WTC11 (cell line): Measurements from ENCODE around the gene RSPH1. TPM values are rescaled to one million over a fixed set of nuclear protein-coding genes. Genes with fewer than 3 reads are reported as not detected.

Experiments
- ATAC-seq: fragments of 200-7000 bp; cut with Tn5 transposase; 2 replicates; pipeline ENCODE4 v1.10.0; 2021; ENCODE audit warnings: mild to moderate bottlenecking, moderate library complexity
- CTCF ChIA-PET: fragments of 300-600 bp; sonication (Branson Sonifier 250); formaldehyde crosslinking; loops from one replicate; lab custom pipeline; 2021; ENCODE audit warnings: antibody characterized with exemption; lab: Charles Lee
- POLR2A ChIA-PET: fragments of 350-600 bp; sonication (Branson Sonifier 250); formaldehyde crosslinking; loops from one replicate; lab custom pipeline; 2021; ENCODE audit warnings: antibody characterized with exemption; lab: Charles Lee
- DNase-seq: peaks from one replicate; pipeline ENCODE4 v3.0.0; 2021; ENCODE audit warnings: low spot score
- H3K27ac Mint-ChIP-seq: 2 replicates; pipeline ENCODE4 v1.8.0; 2021; ENCODE audit warnings: mixed read lengths
- H3K27me3 Mint-ChIP-seq: 2 replicates; pipeline ENCODE4 v1.8.0; 2021; ENCODE audit warnings: low read depth, mild to moderate bottlenecking, moderate library complexity, mixed read lengths
- H3K36me3 Mint-ChIP-seq: 2 replicates; pipeline ENCODE4 v1.8.0; 2021; ENCODE audit warnings: mixed read lengths
- H3K4me1 Mint-ChIP-seq: 2 replicates; pipeline ENCODE4 v1.8.0; 2022; ENCODE audit warnings: mixed read lengths
- H3K4me3 Mint-ChIP-seq: 2 replicates; pipeline ENCODE4 v1.8.0; 2021; ENCODE audit warnings: mild to moderate bottlenecking, moderate library complexity, mixed read lengths
- H3K9me3 Mint-ChIP-seq: 2 replicates; pipeline ENCODE4 v1.8.0; 2021; ENCODE audit warnings: mixed read lengths
- FOXP1 ChIP-seq: sonication (generic); formaldehyde crosslinking; IDR thresholded peaks from 2 replicates; pipeline ENCODE4 v1.8.0; 2022; ENCODE audit warnings: missing genetic modification reagents, mild to moderate bottlenecking, moderate library complexity, borderline replicate concordance
- GTF2I ChIP-seq: fragments of 250-450 bp; sonication (Bioruptor Pico); conservative IDR thresholded peaks from 2 replicates; pipeline ENCODE4 v1.4.0; 2021; ENCODE audit warnings: mild to moderate bottlenecking
- JUN ChIP-seq: sonication (generic); formaldehyde crosslinking; IDR thresholded peaks from 2 replicates; pipeline ENCODE4 v1.8.0; 2023; ENCODE audit warnings: mild to moderate bottlenecking, missing genetic modification reagents
- KAT7 ChIP-seq: sonication (generic); formaldehyde crosslinking; IDR thresholded peaks from 2 replicates; pipeline ENCODE4 v1.8.1; 2023; ENCODE audit warnings: missing genetic modification reagents, mild to moderate bottlenecking, borderline replicate concordance
- NR2C2 ChIP-seq: sonication (generic); formaldehyde crosslinking; IDR thresholded peaks from 2 replicates; pipeline ENCODE4 v1.8.0; 2022; ENCODE audit warnings: mild to moderate bottlenecking, missing genetic modification reagents
- OVOL2 ChIP-seq: fragments of 250-450 bp; sonication (Bioruptor Pico); IDR thresholded peaks from 2 replicates; pipeline ENCODE4 v1.9.0; 2021; ENCODE audit warnings: mild to moderate bottlenecking, borderline replicate concordance
- SOX15 ChIP-seq: fragments of 250-450 bp; sonication (Bioruptor Pico); IDR thresholded peaks from 2 replicates; pipeline ENCODE4 v1.9.0; 2021; ENCODE audit warnings: mild to moderate bottlenecking
- SP1 ChIP-seq: sonication (generic); formaldehyde crosslinking; conservative IDR thresholded peaks from 2 replicates; pipeline ENCODE4 v1.8.1; 2022; ENCODE audit warnings: missing genetic modification reagents
- TEAD4 ChIP-seq: sonication (generic); formaldehyde crosslinking; IDR thresholded peaks from 2 replicates; pipeline ENCODE4 v1.8.0; 2022; ENCODE audit warnings: mild to moderate bottlenecking, missing genetic modification reagents
- TP53 ChIP-seq: sonication (generic); formaldehyde crosslinking; IDR thresholded peaks from 2 replicates; pipeline ENCODE4 v1.8.1; 2023; ENCODE audit warnings: mild to moderate bottlenecking, missing genetic modification reagents
- ZNF219 ChIP-seq: sonication (generic); formaldehyde crosslinking; IDR thresholded peaks from 2 replicates; pipeline ENCODE4 v1.8.0; 2023; ENCODE audit warnings: missing genetic modification reagents, mild to moderate bottlenecking, borderline replicate concordance
- ZNF232 ChIP-seq: sonication (generic); formaldehyde crosslinking; IDR thresholded peaks from 2 replicates; pipeline ENCODE4 v1.8.0; 2022; ENCODE audit warnings: mild to moderate bottlenecking, missing genetic modification reagents
- ZNF263 ChIP-seq: sonication (generic); formaldehyde crosslinking; IDR thresholded peaks from 2 replicates; pipeline ENCODE4 v1.8.1; 2022; ENCODE audit warnings: low read depth, mild to moderate bottlenecking, moderate library complexity, missing genetic modification reagents
- ZNF396 ChIP-seq: fragments of 250-450 bp; sonication (Bioruptor Pico); IDR thresholded peaks from 2 replicates; pipeline ENCODE4 v1.8.0; 2021; ENCODE audit warnings: mild to moderate bottlenecking, moderate library complexity, borderline replicate concordance
- ZNF423 ChIP-seq: fragments of 250-450 bp; sonication (Bioruptor Pico); IDR thresholded peaks from 2 replicates; pipeline ENCODE4 v2.1.2; 2022; ENCODE audit warnings: mild to moderate bottlenecking, moderate library complexity
- total RNA-seq: library from RNA; stranded (reverse); gene quantifications from 3 replicates; pipeline ENCODE4 v1.2.3, GENCODE V29; 2021
- TF ChIP-seq, protein P1 (sequence below): fragments of 250-450 bp; sonication (Bioruptor Pico); IDR thresholded peaks from 2 replicates; pipeline ENCODE4 v2.1.2; 2022; ENCODE audit warnings: mild to moderate bottlenecking, moderate library complexity
- TF ChIP-seq, protein P2 (sequence below): sonication (generic); formaldehyde crosslinking; IDR thresholded peaks from 2 replicates; pipeline ENCODE4 v1.8.1; 2022; ENCODE audit warnings: low read depth, mild to moderate bottlenecking, moderate library complexity, missing genetic modification reagents, borderline replicate concordance
- TF ChIP-seq, protein P3 (sequence below): sonication (generic); formaldehyde crosslinking; IDR thresholded peaks from 2 replicates; pipeline ENCODE4 v1.8.1; 2022; ENCODE audit warnings: mild to moderate bottlenecking, moderate library complexity, missing genetic modification reagents
- TF ChIP-seq, protein P4 (sequence below): sonication (generic); formaldehyde crosslinking; IDR thresholded peaks from 2 replicates; pipeline ENCODE4 v1.8.1; 2023; ENCODE audit warnings: mild to moderate bottlenecking, missing genetic modification reagents
- TF ChIP-seq, protein P5 (sequence below): sonication (generic); formaldehyde crosslinking; IDR thresholded peaks from 2 replicates; pipeline ENCODE4 v1.8.0; 2022; ENCODE audit warnings: mild to moderate bottlenecking, missing genetic modification reagents
- TF ChIP-seq, protein P6 (sequence below): sonication (generic); formaldehyde crosslinking; conservative IDR thresholded peaks from 2 replicates; pipeline ENCODE4 v1.8.1; 2022; ENCODE audit warnings: mild to moderate bottlenecking, missing genetic modification reagents
- TF ChIP-seq, protein P7 (sequence below): fragments of 250-450 bp; sonication (Bioruptor Pico); IDR thresholded peaks from 2 replicates; pipeline ENCODE4 v1.8.0; 2021; ENCODE audit warnings: mild to moderate bottlenecking

Gene RSPH1
- total RNA-seq, 1 experiment from 2014 or later: 0.11 TPM

DNA sequence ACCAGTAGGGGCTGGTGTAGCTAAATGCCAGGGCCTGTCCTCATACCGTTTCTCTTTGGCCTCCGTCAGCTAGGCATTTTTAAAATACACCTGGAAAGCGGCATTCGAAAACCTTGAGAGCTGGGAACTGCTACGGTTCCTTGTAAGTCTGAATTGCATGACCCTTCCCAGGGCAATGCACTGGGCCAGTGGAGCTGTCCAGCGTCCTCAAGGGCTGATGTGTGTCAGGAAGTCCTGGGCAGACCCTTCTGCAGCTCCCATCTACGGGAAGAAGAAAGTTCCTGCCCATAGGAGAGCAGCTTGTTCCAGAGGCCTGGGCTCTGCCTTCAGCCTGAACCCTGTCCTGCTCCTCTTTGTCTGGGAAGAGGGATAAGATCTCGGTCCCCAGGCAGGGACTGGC lies 58.2 kb downstream of the RSPH1 start (continued):
- TF ChIP-seq OVOL2: no peak
- no peak for TF ChIP-seq SP1
- TF ChIP-seq, protein P1, sequence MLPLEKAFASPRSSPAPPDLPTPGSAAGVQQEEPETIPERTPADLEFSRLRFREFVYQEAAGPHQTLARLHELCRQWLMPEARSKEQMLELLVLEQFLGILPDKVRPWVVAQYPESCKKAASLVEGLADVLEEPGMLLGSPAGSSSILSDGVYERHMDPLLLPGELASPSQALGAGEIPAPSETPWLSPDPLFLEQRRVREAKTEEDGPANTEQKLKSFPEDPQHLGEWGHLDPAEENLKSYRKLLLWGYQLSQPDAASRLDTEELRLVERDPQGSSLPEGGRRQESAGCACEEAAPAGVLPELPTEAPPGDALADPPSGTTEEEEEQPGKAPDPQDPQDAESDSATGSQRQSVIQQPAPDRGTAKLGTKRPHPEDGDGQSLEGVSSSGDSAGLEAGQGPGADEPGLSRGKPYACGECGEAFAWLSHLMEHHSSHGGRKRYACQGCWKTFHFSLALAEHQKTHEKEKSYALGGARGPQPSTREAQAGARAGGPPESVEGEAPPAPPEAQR (CRISPR knock-in tag): no peak

DNA sequence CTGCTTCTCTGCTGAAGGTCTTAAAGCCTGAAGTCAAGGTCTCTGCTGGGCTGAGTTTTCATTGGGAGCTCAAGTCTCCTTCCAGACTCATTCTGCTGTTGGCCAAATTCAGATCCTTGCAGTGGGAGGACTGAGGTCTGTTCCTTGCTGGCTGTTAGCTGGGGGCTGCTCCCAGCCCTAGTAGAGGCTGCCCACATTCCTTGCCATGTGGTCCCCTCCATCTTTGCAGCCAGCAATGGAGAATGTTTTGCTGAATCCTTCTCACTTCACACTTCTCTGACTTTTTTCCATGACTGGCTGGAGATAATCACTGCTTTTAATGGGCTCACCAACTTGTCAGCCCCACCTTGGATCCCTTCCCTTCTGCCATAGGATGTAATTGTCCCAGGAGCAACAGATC lies 59.1 kb downstream of the RSPH1 start:
- no peak for ATAC-seq
- Mint-ChIP-seq H3K36me3 (peaks cover 3% of the 10 kb centered on the region; the same call in 1 of the 2 replicates), H3K4me3 (no peak overlapping the region), H3K4me1 (no peaks in the 10 kb centered on the region), H3K27ac (no peak overlapping the region), H3K9me3 (peaks cover 33% of the 10 kb centered on the region), H3K27me3 (peaks cover 11% of the 10 kb centered on the region; the same call in 1 of the 2 replicates)
- TF ChIP-seq JUN (CRISPR knock-in tag) (no peak), ZNF232 (CRISPR knock-in tag) (no peak), SOX15 (no peak), TEAD4 (CRISPR knock-in tag) (no peak), ZNF423 (no peak), ZNF219 (CRISPR knock-in tag) (no peak), NR2C2 (CRISPR knock-in tag) (no peak), TP53 (no peak), ZNF263 (CRISPR knock-in tag) (no peak)
- TF ChIP-seq, protein P2, sequence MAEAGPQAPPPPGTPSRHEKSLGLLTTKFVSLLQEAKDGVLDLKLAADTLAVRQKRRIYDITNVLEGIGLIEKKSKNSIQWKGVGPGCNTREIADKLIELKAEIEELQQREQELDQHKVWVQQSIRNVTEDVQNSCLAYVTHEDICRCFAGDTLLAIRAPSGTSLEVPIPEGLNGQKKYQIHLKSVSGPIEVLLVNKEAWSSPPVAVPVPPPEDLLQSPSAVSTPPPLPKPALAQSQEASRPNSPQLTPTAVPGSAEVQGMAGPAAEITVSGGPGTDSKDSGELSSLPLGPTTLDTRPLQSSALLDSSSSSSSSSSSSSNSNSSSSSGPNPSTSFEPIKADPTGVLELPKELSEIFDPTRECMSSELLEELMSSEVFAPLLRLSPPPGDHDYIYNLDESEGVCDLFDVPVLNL (CRISPR knock-in tag): no peak
- TF ChIP-seq, protein P3, sequence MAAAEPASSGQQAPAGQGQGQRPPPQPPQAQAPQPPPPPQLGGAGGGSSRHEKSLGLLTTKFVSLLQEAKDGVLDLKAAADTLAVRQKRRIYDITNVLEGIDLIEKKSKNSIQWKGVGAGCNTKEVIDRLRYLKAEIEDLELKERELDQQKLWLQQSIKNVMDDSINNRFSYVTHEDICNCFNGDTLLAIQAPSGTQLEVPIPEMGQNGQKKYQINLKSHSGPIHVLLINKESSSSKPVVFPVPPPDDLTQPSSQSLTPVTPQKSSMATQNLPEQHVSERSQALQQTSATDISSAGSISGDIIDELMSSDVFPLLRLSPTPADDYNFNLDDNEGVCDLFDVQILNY (CRISPR knock-in tag): no peak
- TF ChIP-seq, protein P4, sequence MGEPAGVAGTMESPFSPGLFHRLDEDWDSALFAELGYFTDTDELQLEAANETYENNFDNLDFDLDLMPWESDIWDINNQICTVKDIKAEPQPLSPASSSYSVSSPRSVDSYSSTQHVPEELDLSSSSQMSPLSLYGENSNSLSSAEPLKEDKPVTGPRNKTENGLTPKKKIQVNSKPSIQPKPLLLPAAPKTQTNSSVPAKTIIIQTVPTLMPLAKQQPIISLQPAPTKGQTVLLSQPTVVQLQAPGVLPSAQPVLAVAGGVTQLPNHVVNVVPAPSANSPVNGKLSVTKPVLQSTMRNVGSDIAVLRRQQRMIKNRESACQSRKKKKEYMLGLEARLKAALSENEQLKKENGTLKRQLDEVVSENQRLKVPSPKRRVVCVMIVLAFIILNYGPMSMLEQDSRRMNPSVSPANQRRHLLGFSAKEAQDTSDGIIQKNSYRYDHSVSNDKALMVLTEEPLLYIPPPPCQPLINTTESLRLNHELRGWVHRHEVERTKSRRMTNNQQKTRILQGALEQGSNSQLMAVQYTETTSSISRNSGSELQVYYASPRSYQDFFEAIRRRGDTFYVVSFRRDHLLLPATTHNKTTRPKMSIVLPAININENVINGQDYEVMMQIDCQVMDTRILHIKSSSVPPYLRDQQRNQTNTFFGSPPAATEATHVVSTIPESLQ (CRISPR knock-in tag): no peak
- TF ChIP-seq, protein P5, sequence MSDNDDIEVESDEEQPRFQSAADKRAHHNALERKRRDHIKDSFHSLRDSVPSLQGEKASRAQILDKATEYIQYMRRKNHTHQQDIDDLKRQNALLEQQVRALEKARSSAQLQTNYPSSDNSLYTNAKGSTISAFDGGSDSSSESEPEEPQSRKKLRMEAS (CRISPR knock-in tag): no peak
- ChIA-PET CTCF (interaction anchor here (1.3 to 1.5 kb wide), 3 partner anchors 25 to 127 kb away, joined by 3 to 4 read pairs (median 3); no protein-coding TSS in a partner anchor), POLR2A (no interaction called here)
- DNase-seq: no peak

DNA sequence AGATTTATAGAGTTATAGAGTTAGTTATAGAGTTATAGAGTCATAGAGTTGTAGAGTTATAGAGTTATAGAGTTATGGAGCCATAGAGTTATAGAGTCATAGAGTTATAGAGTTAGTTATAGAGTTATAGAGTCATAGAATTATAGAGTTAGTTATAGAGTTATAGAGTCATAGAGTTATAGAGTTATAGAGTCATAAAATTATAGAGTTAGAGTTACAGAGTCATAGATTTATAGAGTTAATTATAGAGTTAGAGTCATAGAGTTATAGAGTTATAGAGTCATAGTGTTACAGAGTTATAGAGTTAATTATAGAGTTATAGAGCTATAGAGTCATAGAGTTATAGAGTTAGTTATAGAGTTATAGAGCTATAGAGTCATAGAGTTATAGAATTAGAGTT lies 60.2 kb downstream of the RSPH1 start:
- DNase-seq (no peak), ATAC-seq (no peak)
- Mint-ChIP-seq H3K9me3 (peaks cover 37% of the 10 kb centered on the region), H3K4me1 (no peaks in the 10 kb centered on the region), H3K4me3 (no peak overlapping the region), H3K36me3 (peaks cover 3% of the 10 kb centered on the region; the same call in 1 of the 2 replicates), H3K27ac (no peak overlapping the region), H3K27me3 (peaks cover 11% of the 10 kb centered on the region; the same call in 1 of the 2 replicates)
- ChIA-PET CTCF (interaction anchor here (1.3 to 1.5 kb wide), 2 partner anchors 24 to 125 kb away, joined by 3 to 4 read pairs; no protein-coding TSS in a partner anchor), POLR2A (no interaction called here)
- TF ChIP-seq, protein P4 (CRISPR knock-in tag): no peak
- TF ChIP-seq FOXP1 (no peak), GTF2I (CRISPR knock-in tag) (no peak), ZNF396 (no peak), KAT7 (CRISPR knock-in tag) (no peak), ZNF219 (CRISPR knock-in tag) (no peak)
- TF ChIP-seq, protein P6, sequence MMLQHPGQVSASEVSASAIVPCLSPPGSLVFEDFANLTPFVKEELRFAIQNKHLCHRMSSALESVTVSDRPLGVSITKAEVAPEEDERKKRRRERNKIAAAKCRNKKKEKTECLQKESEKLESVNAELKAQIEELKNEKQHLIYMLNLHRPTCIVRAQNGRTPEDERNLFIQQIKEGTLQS: no peak
- TF ChIP-seq, protein P7, sequence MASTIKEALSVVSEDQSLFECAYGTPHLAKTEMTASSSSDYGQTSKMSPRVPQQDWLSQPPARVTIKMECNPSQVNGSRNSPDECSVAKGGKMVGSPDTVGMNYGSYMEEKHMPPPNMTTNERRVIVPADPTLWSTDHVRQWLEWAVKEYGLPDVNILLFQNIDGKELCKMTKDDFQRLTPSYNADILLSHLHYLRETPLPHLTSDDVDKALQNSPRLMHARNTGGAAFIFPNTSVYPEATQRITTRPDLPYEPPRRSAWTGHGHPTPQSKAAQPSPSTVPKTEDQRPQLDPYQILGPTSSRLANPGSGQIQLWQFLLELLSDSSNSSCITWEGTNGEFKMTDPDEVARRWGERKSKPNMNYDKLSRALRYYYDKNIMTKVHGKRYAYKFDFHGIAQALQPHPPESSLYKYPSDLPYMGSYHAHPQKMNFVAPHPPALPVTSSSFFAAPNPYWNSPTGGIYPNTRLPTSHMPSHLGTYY (CRISPR knock-in tag): no peak
